Measurements from ENCODE around the gene SSUH2.

SSUH2 gene

GRCh38 chr3:8653800-8654408 is 9.3 kb upstream of the SSUH2 start:
- Histone ChIP-seq H3K9ac (ENCODE audit: insufficient read length) (no peak overlapping the region), H3K27ac (no peak overlapping the region), H3K36me3 (ENCODE audit: insufficient read depth, low read length) (no peaks in the 10 kb centered on the region), H3K9me3 (ENCODE audit: low read depth, low read length) (no peaks in the 10 kb centered on the region), H3K4me3 (no peak overlapping the region)
- no peak for DNase-seq (ENCODE audit: low read depth, low spot score)
- TF ChIP-seq FOXP2 (optimal IDR thresholded peaks at IDR 0.05; ENCODE audit: control extremely low read depth, extremely low read length, insufficient read depth) (no peak), EZH2 (IDR thresholded peaks at IDR 0.05) (no peak), POLR2AphosphoS5 (IDR thresholded peaks at IDR 0.05; ENCODE audit: borderline replicate concordance, low read depth, low read length) (no peak)

DNA sequence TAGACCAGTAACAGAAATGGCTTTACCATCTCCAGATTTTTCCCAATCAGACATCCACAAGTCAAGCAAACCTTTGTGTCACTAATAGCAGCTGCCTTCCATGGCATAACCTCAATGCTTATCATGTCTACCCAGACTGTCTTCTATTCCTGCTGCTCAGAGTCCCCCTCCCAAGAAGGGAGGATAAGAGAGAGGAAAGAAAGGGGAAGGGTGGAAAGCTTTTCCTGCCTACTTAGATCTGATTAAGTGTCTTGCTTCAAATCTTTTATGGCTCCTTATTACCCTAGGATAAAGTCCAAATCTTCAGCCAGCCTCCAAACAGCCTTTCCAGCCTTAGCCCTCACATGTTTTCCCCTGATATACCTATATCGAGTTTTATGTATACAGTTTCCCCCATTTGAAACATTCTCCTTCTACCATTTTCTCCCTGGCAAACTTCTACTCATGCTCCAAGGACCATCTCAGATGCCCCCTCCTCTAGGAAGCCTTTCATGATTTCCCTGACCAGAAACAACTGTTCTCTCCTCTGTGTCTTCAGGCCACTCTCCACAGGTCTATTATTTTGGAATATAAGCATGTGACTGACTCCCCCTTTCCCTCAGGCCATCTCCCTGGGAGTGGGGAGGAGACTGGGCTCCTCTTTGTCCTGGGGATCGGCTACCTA is 7.9 kb upstream of the SSUH2 start:
- Histone ChIP-seq H3K36me3 (ENCODE audit: insufficient read depth, low read length) (no peaks in the 10 kb centered on the region), H3K27ac (no peak overlapping the region), H3K9ac (ENCODE audit: insufficient read length) (no peak overlapping the region), H3K9me3 (ENCODE audit: low read depth, low read length) (no peaks in the 10 kb centered on the region), H3K4me3 (no peak overlapping the region)
- TF ChIP-seq FOXP2 (optimal IDR thresholded peaks at IDR 0.05; ENCODE audit: control extremely low read depth, extremely low read length, insufficient read depth) (no peak), EZH2 (IDR thresholded peaks at IDR 0.05) (no peak), POLR2AphosphoS5 (IDR thresholded peaks at IDR 0.05; ENCODE audit: borderline replicate concordance, low read depth, low read length) (no peak)
- no peak for DNase-seq (ENCODE audit: low read depth, low spot score)

- Histone ChIP-seq H3K36me3 (ENCODE audit: insufficient read depth, low read length) (no peaks in the 10 kb centered on the region), H3K27ac (no peak overlapping the region), H3K9ac (ENCODE audit: insufficient read length) (no peak overlapping the region), H3K4me3 (no peak overlapping the region), H3K9me3 (ENCODE audit: low read depth, low read length) (no peaks in the 10 kb centered on the region)
- DNase-seq (ENCODE audit: low read depth, low spot score), result no peak
- no peak for TF ChIP-seq FOXP2 (optimal IDR thresholded peaks at IDR 0.05; ENCODE audit: control extremely low read depth, extremely low read length, insufficient read depth)
- no peak for TF ChIP-seq EZH2 (IDR thresholded peaks at IDR 0.05)
These were observed 7.1 kb upstream of the SSUH2 start for GRCh38 chr3:8651418-8652323.

DNA sequence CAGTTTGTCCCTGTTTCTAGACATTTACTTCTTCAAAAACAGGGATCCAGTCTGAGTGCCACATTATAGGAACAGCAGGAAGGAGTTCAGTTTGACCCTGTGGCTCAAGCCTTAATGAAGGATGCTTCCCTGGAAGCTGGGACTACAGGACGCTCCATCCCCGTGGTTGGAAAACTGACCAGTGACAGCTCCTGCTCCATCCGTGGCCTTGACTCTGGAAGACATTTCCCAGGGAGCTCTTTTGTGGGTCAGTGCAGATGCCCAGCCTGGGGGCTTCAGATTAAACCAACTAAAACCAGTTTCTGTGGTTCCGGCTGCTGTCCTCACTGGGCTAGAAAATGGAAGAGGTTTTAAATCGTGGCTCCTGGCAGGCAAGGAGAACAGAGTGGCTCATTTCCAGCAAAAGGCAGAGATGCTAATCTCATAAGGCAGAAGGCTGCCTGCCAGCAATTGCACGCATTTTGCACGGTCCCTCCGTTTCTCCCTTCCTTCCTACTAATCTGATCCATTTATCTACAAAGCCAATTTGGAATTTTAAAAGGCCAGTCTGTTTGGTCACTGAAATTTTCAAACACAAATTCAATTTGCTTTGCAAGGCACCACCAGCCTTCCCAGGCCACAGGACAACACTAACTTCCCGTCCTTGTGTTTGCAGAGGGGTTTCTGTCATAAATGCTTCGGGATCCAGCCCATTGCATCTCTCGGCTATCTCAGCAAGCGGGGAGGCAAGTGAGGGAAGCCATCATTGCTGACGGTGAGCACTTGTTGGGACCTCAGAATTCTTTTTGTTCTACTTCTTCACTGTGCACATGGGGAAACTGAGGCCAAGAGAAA is 6.2 kb upstream of the SSUH2 start:
- no peak for DNase-seq (ENCODE audit: low read depth, low spot score)
- H3K36me3 ChIP-seq (ENCODE audit: insufficient read depth, low read length), result no peaks in the 10 kb centered on the region
- no peak overlapping the region for H3K4me3 ChIP-seq
- H3K27ac ChIP-seq, result no peak overlapping the region
- H3K9ac ChIP-seq (ENCODE audit: insufficient read length), result no peak overlapping the region
- TF ChIP-seq FOXP2 (optimal IDR thresholded peaks at IDR 0.05; ENCODE audit: control extremely low read depth, extremely low read length, insufficient read depth) (no peak), EZH2 (IDR thresholded peaks at IDR 0.05) (no peak), POLR2AphosphoS5 (IDR thresholded peaks at IDR 0.05; ENCODE audit: borderline replicate concordance, low read depth, low read length) (no peak)
- no peaks in the 10 kb centered on the region for H3K9me3 ChIP-seq (ENCODE audit: low read depth, low read length)

- no peak overlapping the region for H3K27ac ChIP-seq
- no peak overlapping the region for H3K9ac ChIP-seq (ENCODE audit: insufficient read length)
- DNase-seq (ENCODE audit: low read depth, low spot score), result no peak
- TF ChIP-seq EZH2 (IDR thresholded peaks at IDR 0.05) (no peak), POLR2AphosphoS5 (IDR thresholded peaks at IDR 0.05; ENCODE audit: borderline replicate concordance, low read depth, low read length) (no peak), FOXP2 (optimal IDR thresholded peaks at IDR 0.05; ENCODE audit: control extremely low read depth, extremely low read length, insufficient read depth) (no peak)
- H3K36me3 ChIP-seq (ENCODE audit: insufficient read depth, low read length), result no peaks in the 10 kb centered on the region
- no peaks in the 10 kb centered on the region for H3K9me3 ChIP-seq (ENCODE audit: low read depth, low read length)
- H3K4me3 ChIP-seq, result no peak overlapping the region
These were observed 5.2 kb upstream of the SSUH2 start for GRCh38 chr3:8649757-8650156.

DNA sequence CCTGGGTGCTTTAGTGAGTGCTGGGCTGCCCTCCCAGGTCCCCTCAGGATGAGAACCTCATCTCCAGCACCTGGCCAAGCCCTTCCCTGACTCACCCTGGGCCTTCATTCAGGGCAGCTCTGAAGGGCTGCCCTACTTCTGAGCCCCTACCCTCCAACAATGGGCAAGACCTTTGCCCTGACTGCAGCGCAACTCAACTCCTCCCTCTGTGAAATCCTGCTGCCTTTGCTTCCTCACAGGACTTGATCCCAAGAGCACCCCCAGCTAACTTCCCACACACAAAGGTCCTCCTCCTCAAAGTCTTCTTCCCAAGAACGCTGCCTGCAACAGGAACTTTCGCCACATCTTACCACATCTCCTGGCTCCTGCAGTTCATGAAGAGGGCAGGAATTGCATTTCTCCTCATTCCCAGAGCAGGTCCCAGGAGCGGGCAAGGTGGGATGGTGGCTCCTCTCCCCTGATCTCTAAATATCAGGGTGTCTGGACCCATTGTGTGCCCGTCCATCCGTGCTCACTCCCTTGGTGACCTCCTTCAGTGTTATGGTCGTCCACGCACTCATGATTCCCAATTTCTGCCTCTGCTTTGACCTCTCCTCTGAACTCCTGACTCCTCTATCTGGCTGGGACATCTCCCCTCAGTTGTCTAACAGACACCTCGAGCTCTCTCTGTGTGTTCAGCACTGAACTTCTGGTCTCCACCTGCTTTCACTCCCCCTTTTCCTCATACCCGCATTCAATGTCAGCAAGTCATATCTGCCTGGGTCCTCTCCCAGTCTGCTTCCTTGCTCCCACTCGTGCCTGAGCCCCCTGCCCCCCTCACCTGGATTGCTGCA is 4.5 kb upstream of the SSUH2 start:
- no peaks in the 10 kb centered on the region for H3K9me3 ChIP-seq (ENCODE audit: low read depth, low read length)
- H3K9ac ChIP-seq (ENCODE audit: insufficient read length), result no peak overlapping the region
- H3K36me3 ChIP-seq (ENCODE audit: insufficient read depth, low read length), result no peaks in the 10 kb centered on the region
- no peak overlapping the region for H3K4me3 ChIP-seq
- no peak for DNase-seq (ENCODE audit: low read depth, low spot score)
- TF ChIP-seq FOXP2 (optimal IDR thresholded peaks at IDR 0.05; ENCODE audit: control extremely low read depth, extremely low read length, insufficient read depth) (no peak), POLR2AphosphoS5 (IDR thresholded peaks at IDR 0.05; ENCODE audit: borderline replicate concordance, low read depth, low read length) (no peak), EZH2 (IDR thresholded peaks at IDR 0.05) (no peak)
- H3K27ac ChIP-seq, result no peak overlapping the region
